Measurements from ENCODE around the gene PATJ. TPM values are rescaled to one million over a fixed set of nuclear protein-coding genes. Genes with fewer than 3 reads are reported as not detected.

PATJ gene
- polyA plus RNA-seq, 1 donor (not counting 4 experiments of a cell fraction or from before 2014, with no cell fraction given): 28.1 TPM

- Histone ChIP-seq H3K27ac (ENCODE audit: control insufficient read depth, insufficient read depth, low read length) (no peak overlapping the region), H3K79me2 (ENCODE audit: control insufficient read depth, insufficient read depth, low read length) (no peaks in the 10 kb centered on the region), H2AFZ (ENCODE audit: control insufficient read depth, low read length) (no peak overlapping the region), H3K9ac (ENCODE audit: control insufficient read depth, extremely low read depth, insufficient read depth, low read length) (no peak overlapping the region), H3K9me1 (ENCODE audit: control insufficient read depth, extremely low read depth, insufficient read depth, low read length) (no peaks in the 10 kb centered on the region), H3K27me3 (ENCODE audit: control insufficient read depth, extremely low read depth, insufficient read depth, low read length) (no peaks in the 10 kb centered on the region), H4K20me1 (ENCODE audit: control insufficient read depth, extremely low read depth, insufficient read depth, low read length) (no peaks in the 10 kb centered on the region), H3K4me3 (ENCODE audit: control insufficient read depth in 2 of 3, extremely low read depth in 1 of 3, insufficient read depth in 2 of 3, low read depth in 1 of 3, low read length in 3 of 3) (no peak overlapping the region), H3K36me3 (ENCODE audit: control insufficient read depth in 2 of 2, extremely low read depth in 1 of 2, insufficient read depth in 2 of 2, low read length in 2 of 2) (peaks cover 0 to 17% of the 10 kb centered on the region in 2 experiments), H3K4me2 (ENCODE audit: control insufficient read depth, extremely low read depth, insufficient read depth, low read depth, low read length) (no peak overlapping the region), H3K4me1 (ENCODE audit: control insufficient read depth, extremely low read depth, insufficient read depth, low read length) (no peaks in the 10 kb centered on the region), H3K9me3 (ENCODE audit: control insufficient read depth, low read depth, low read length) (no peaks in the 10 kb centered on the region)
- dilution Hi-C loops (cut with MboI; ENCODE audit: extremely low pct_ligation_motif_present, low sequenced_read_pairs): no loop called here
- DNase-seq (ENCODE audit: low read depth, low spot score) (no peak), FAIRE-seq (no peak)
- TF ChIP-seq CTCF (optimal IDR thresholded peaks at IDR 0.05 in 1 of 3, IDR thresholded peaks at IDR 0.05 in 1 of 3, conservative IDR thresholded peaks at IDR 0.05 in 1 of 3; ENCODE audit: extremely low read depth in 1 of 3, insufficient read depth in 2 of 3, low read length in 3 of 3) (no peak), EZH2 (IDR thresholded peaks at IDR 0.05; ENCODE audit: low read length) (no peak)
These were observed 368.0 kb downstream of the PATJ start for GRCh38 chr1:62110198-62110817.

- H3K36me3 ChIP-seq (ENCODE audit: control insufficient read depth in 2 of 2, extremely low read depth in 1 of 2, insufficient read depth in 2 of 2, low read length in 2 of 2): peaks cover 0 to 20% of the 10 kb centered on the region in 2 experiments
- no peak for DNase-seq (ENCODE audit: low read depth, low spot score)
- no peaks in the 10 kb centered on the region for H3K4me1 ChIP-seq (ENCODE audit: control insufficient read depth, extremely low read depth, insufficient read depth, low read length)
- H3K9me3 ChIP-seq (ENCODE audit: control insufficient read depth, low read depth, low read length): no peaks in the 10 kb centered on the region
- TF ChIP-seq CTCF (optimal IDR thresholded peaks at IDR 0.05 in 1 of 3, IDR thresholded peaks at IDR 0.05 in 1 of 3, conservative IDR thresholded peaks at IDR 0.05 in 1 of 3; ENCODE audit: extremely low read depth in 1 of 3, insufficient read depth in 2 of 3, low read length in 3 of 3) (no peak), EZH2 (IDR thresholded peaks at IDR 0.05; ENCODE audit: low read length) (no peak)
- H3K9ac ChIP-seq (ENCODE audit: control insufficient read depth, extremely low read depth, insufficient read depth, low read length): no peak overlapping the region
- no peak for FAIRE-seq
- H3K4me3 ChIP-seq (ENCODE audit: control insufficient read depth in 2 of 3, extremely low read depth in 1 of 3, insufficient read depth in 2 of 3, low read depth in 1 of 3, low read length in 3 of 3): no peak overlapping the region
- H4K20me1 ChIP-seq (ENCODE audit: control insufficient read depth, extremely low read depth, insufficient read depth, low read length): no peaks in the 10 kb centered on the region
- H3K4me2 ChIP-seq (ENCODE audit: control insufficient read depth, extremely low read depth, insufficient read depth, low read depth, low read length): no peak overlapping the region
- no peak overlapping the region for H3K27ac ChIP-seq (ENCODE audit: control insufficient read depth, insufficient read depth, low read length)
- dilution Hi-C loops (cut with MboI; ENCODE audit: extremely low pct_ligation_motif_present, low sequenced_read_pairs): no loop called here
- H2AFZ ChIP-seq (ENCODE audit: control insufficient read depth, low read length): no peak overlapping the region
- no peaks in the 10 kb centered on the region for H3K9me1 ChIP-seq (ENCODE audit: control insufficient read depth, extremely low read depth, insufficient read depth, low read length)
- H3K27me3 ChIP-seq (ENCODE audit: control insufficient read depth, extremely low read depth, insufficient read depth, low read length): no peaks in the 10 kb centered on the region
- H3K79me2 ChIP-seq (ENCODE audit: control insufficient read depth, insufficient read depth, low read length): no peaks in the 10 kb centered on the region
These were observed 368.8 kb downstream of the PATJ start for GRCh38 chr1:62111084-62111483.

Measured in keratinocyte (primary cell).